Liver (tissue), 3 donors: ENCODE data around the gene C16orf89.
"Not testable (repeated sequence)": the region's sequence is repeated elsewhere in the genome, so short reads cannot be mapped to it uniquely, and the experiment has no call there.

Experiments
- CTCF ChIP-seq: fragments of 150-350 bp; IDR thresholded peaks from 2 replicates; pipeline ENCODE4 v1.5.1; 2017; ENCODE audit warnings: improper control_type of control experiment, low read depth, low read length; ENCODE audit not compliant: missing input control
- EGR1 ChIP-seq, 2 donors: IDR thresholded peaks; 2 replicates each; pipeline ENCODE4 v1.6.1; 2016 to 2018; ENCODE audit warnings: antibody characterized with exemption in 2 of 2, low read depth in 2 of 2
- JUND ChIP-seq, 2 donors: IDR thresholded peaks; 2 replicates each; pipeline ENCODE4 v1.6.1; 2016; ENCODE audit warnings: antibody characterized with exemption in 2 of 2
- RXRA ChIP-seq, 2 donors: IDR thresholded peaks; 2 replicates each; pipeline ENCODE4 v1.6.1; 2017 to 2018; ENCODE audit warnings: antibody characterized with exemption in 2 of 2, mild to moderate bottlenecking in 1 of 2
- donor health status: healthy.
- donor health status: healthy.

GRCh38 chr16:5088086-5088790 lies 22.5 kb upstream of the C16orf89 start:
- not testable (repeated sequence) for TF ChIP-seq CTCF; RXRA (IDR thresholded peaks at IDR 0.05); EGR1 (IDR thresholded peaks at IDR 0.05; ENCODE audit: low read depth in 2 of 2); JUND (IDR thresholded peaks at IDR 0.05)
